Measurements from ENCODE around the gene ATP1A1. TPM values are rescaled to one million over a fixed set of nuclear protein-coding genes. Genes with fewer than 3 reads are reported as not detected.

The ATP1A1 gene
- total and polyA plus RNA-seq, 2 donors (not counting 3 experiments of a cell fraction or from before 2014, with no cell fraction given), result 263 to 325 TPM

GRCh38 chr1:116333171-116334014 is 39.7 kb upstream of the ATP1A1 start:
- Histone ChIP-seq H3K27ac (ENCODE audit: insufficient read depth, low read depth, low read length) (no peak overlapping the region), H3K9me3 (replicated peaks; ENCODE audit: control insufficient read depth, insufficient read depth, low read length) (no peaks in the 10 kb centered on the region), H3K9ac (replicated peaks; ENCODE audit: extremely low read depth, insufficient read depth, low read length) (no peak overlapping the region), H3K9me1 (replicated peaks; ENCODE audit: control insufficient read depth, extremely low read depth, insufficient read depth, low read length) (no peaks in the 10 kb centered on the region), H3K27me3 (ENCODE audit: control insufficient read depth in 2 of 2, insufficient read depth in 2 of 2, low read length in 2 of 2) (no peaks in the 10 kb centered on the region), H3K4me3 (replicated peaks in 1 of 3; ENCODE audit: insufficient read depth in 1 of 3, low read depth in 1 of 3, low read length in 3 of 3) (no peak overlapping the region), H3K4me2 (ENCODE audit: insufficient read depth, low read length) (no peak overlapping the region), H4K20me1 (replicated peaks; ENCODE audit: control insufficient read depth, extremely low read depth, insufficient read depth, low read length) (no peaks in the 10 kb centered on the region), H3K4me1 (ENCODE audit: control insufficient read depth, extremely low read depth, insufficient read depth, low read length) (peaks cover 21% of the 10 kb centered on the region), H2AFZ (ENCODE audit: low read depth, low read length) (no peak overlapping the region), H3K36me3 (ENCODE audit: control insufficient read depth in 2 of 2, extremely low read depth in 1 of 2, insufficient read depth in 2 of 2, low read length in 2 of 2) (no peaks in the 10 kb centered on the region), H3K79me2 (ENCODE audit: control insufficient read depth, insufficient read depth, low read length) (no peaks in the 10 kb centered on the region)
- intact Hi-C loops (cut with micrococcal nuclease), result no loop called here
- DNase-seq (ENCODE audit: low read depth, low spot score) (no peak), FAIRE-seq (no peak)
- BruUV-seq (replicated peaks), result no TSS peak
- dilution Hi-C loops (cut with MboI; ENCODE audit: extremely low pct_ligation_motif_present, low sequenced_read_pairs), result no loop called here
- ChIA-PET CTCF (interaction anchor here (1.0 to 1.9 kb wide), 2 partner anchors 13 to 152 kb away, joined by 3 to 10 read pairs; no protein-coding TSS in a partner anchor), POLR2A (no interaction called here)
- TF ChIP-seq FOS (IDR thresholded peaks at IDR 0.05; ENCODE audit: borderline replicate concordance, insufficient read depth, low read length), result no peak

- no peak overlapping the region for H3K4me3 ChIP-seq (replicated peaks in 1 of 3; ENCODE audit: insufficient read depth in 1 of 3, low read depth in 1 of 3, low read length in 3 of 3)
- no peaks in the 10 kb centered on the region for H3K79me2 ChIP-seq (ENCODE audit: control insufficient read depth, insufficient read depth, low read length)
- intact Hi-C loops (cut with micrococcal nuclease) (no loop called here), dilution Hi-C loops (cut with MboI; ENCODE audit: extremely low pct_ligation_motif_present, low sequenced_read_pairs) (no loop called here)
- peak; percentile 49 for DNase-seq (ENCODE audit: low read depth, low spot score)
- no peaks in the 10 kb centered on the region for H3K27me3 ChIP-seq (ENCODE audit: control insufficient read depth in 2 of 2, insufficient read depth in 2 of 2, low read length in 2 of 2)
- no peaks in the 10 kb centered on the region for H3K36me3 ChIP-seq (ENCODE audit: control insufficient read depth in 2 of 2, extremely low read depth in 1 of 2, insufficient read depth in 2 of 2, low read length in 2 of 2)
- no peaks in the 10 kb centered on the region for H3K9me3 ChIP-seq (replicated peaks; ENCODE audit: control insufficient read depth, insufficient read depth, low read length)
- H3K9me1 ChIP-seq (replicated peaks; ENCODE audit: control insufficient read depth, extremely low read depth, insufficient read depth, low read length), result no peaks in the 10 kb centered on the region
- BruUV-seq (replicated peaks), result no TSS peak
- no peak overlapping the region for H3K9ac ChIP-seq (replicated peaks; ENCODE audit: extremely low read depth, insufficient read depth, low read length)
- CTCF ChIA-PET, result interaction anchor here (0.7 to 2.4 kb wide), 6 partner anchors 10 to 166 kb away, joined by 3 to 10 read pairs (median 4); no protein-coding TSS in a partner anchor
- peak overlapping the region; percentile 12 for H3K4me2 ChIP-seq (ENCODE audit: insufficient read depth, low read length)
- H2AFZ ChIP-seq (ENCODE audit: low read depth, low read length), result no peak overlapping the region
- peak; percentile 62 for FAIRE-seq
- H3K27ac ChIP-seq (ENCODE audit: insufficient read depth, low read depth, low read length), result no peak overlapping the region
- peaks cover 21% of the 10 kb centered on the region for H3K4me1 ChIP-seq (ENCODE audit: control insufficient read depth, extremely low read depth, insufficient read depth, low read length)
- TF ChIP-seq JUN (IDR thresholded peaks at IDR 0.05; ENCODE audit: borderline replicate concordance, insufficient read depth, insufficient read length, low read depth) (no peak), MYC (IDR thresholded peaks at IDR 0.05; ENCODE audit: low read depth, low read length) (no peak), POLR2AphosphoS5 (IDR thresholded peaks at IDR 0.05; ENCODE audit: insufficient read depth, low read depth, low read length) (no peak), FOS (IDR thresholded peaks at IDR 0.05; ENCODE audit: borderline replicate concordance, insufficient read depth, low read length) (peak; percentile 54), GATA2 (IDR thresholded peaks at IDR 0.05; ENCODE audit: insufficient read depth, insufficient read length, low read depth, low read length) (peak; percentile 37)
- TF ChIP-seq, protein P1, sequence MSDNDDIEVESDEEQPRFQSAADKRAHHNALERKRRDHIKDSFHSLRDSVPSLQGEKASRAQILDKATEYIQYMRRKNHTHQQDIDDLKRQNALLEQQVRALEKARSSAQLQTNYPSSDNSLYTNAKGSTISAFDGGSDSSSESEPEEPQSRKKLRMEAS (IDR thresholded peaks at IDR 0.05; ENCODE audit: insufficient read depth, insufficient read length), result no peak
- POLR2A ChIA-PET, result no interaction called here
- H4K20me1 ChIP-seq (replicated peaks; ENCODE audit: control insufficient read depth, extremely low read depth, insufficient read depth, low read length), result no peaks in the 10 kb centered on the region
These were observed 39.0 kb upstream of the ATP1A1 start for GRCh38 chr1:116334015-116334547.
